ENCODE measurements around the gene FAM89B.
"Not testable (repeated sequence)": the region's sequence is repeated elsewhere in the genome, so short reads cannot be mapped to it uniquely, and the experiment has no call there.

FAM89B gene

DNA sequence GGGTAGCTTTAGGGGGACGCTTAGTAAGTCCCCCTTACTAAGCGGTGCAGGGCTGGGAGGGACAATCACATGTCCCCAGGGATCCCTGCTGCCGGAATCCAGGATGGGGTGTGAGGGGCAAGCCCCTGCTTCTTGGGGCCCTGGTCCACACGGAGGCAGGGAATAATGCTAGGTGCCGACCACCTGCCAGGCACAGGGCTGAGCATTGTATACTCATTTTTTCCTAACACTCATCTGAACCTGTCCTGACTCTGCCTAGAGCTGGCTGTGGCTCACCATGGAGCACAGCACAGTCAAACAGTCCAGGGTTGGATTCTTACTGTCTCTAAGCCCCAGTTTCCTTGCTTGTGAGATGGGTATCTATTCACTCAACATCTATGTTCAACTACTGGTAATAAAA is 12.8 kb upstream of the FAM89B start:
- TF ChIP-seq, protein P1, sequence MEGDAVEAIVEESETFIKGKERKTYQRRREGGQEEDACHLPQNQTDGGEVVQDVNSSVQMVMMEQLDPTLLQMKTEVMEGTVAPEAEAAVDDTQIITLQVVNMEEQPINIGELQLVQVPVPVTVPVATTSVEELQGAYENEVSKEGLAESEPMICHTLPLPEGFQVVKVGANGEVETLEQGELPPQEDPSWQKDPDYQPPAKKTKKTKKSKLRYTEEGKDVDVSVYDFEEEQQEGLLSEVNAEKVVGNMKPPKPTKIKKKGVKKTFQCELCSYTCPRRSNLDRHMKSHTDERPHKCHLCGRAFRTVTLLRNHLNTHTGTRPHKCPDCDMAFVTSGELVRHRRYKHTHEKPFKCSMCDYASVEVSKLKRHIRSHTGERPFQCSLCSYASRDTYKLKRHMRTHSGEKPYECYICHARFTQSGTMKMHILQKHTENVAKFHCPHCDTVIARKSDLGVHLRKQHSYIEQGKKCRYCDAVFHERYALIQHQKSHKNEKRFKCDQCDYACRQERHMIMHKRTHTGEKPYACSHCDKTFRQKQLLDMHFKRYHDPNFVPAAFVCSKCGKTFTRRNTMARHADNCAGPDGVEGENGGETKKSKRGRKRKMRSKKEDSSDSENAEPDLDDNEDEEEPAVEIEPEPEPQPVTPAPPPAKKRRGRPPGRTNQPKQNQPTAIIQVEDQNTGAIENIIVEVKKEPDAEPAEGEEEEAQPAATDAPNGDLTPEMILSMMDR (conservative IDR thresholded peaks at IDR 0.05; ENCODE audit: low read depth, low read length): no peak
- peak; percentile 59 for DNase-seq (ENCODE audit: low read depth)
- H3K4me3 ChIP-seq (ENCODE audit: low read depth, low read length): no peak overlapping the region

DNA sequence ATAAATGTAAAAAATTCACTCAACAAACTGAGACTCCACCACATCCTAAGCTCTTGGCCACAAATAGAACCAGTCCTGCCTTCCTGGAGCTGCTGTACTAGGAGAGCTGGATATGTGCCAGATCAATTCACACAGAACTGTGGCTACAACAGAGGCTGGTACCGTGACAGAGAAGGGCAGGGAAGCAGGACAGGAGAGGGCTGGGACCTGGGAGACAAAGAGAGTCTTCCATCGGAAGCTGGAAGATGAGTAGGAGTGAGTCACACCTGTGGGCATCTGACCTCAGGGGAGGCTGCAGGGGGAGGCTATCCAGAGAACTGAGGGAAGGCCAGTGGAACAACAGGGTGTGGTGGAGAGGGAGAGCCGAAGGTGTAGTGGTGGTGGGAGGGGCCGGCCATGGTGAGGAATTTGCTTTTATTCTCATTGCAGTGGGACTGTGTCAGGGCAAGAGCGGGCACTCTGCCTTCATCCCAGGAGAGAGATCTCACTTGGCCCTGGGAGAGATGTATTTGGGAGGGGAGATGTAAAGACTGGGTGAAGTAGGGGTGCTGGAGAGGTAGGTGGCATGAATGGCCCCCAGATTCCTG is 12.3 kb upstream of the FAM89B start:
- DNase-seq (ENCODE audit: low read depth): peak; percentile 63
- no peak overlapping the region for H3K4me3 ChIP-seq (ENCODE audit: low read depth, low read length)
- TF ChIP-seq, protein P1 (conservative IDR thresholded peaks at IDR 0.05; ENCODE audit: low read depth, low read length): no peak

DNA sequence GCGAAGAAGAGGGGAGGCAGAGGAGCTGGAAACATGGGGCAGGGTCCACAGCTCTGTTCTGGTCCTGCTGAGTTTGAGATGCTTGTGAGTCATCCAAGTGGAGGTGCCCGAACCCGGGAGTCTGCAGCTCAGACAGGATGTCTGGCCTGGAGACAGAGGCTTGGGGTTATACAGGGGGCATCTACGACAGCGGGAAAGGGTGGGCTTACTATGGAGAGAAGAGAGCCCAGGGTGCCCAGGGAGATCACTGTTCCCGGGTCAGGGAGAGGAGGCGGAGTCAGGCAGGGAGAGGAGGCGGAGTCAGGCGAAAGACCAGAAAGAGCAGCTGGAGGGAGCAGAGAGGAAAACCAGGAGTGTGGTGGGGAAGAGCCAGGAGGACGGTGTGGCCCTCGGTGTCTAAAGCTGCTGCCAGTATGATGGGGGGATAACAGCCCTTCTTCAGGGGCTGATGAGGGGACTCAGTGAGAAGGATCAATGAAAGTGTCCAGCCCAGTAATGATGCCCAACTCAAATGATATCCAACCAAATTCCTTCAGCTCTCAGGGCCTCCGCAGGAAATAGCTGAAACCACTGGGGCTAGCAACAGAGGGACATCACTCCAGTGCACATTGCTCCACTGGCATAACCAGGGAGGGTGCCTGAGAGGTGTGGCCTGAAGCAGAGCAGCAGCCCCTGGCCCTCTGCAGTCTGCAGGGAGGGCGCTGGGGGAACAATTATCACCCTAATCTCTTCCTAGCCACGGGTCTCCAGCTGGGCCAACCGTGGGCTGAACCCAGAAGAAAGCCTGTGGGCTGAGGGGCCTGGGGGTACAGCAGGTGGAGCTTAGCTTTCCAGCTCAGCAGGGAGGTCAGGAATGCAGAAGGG is 11.6 kb upstream of the FAM89B start:
- no peak overlapping the region for H3K4me3 ChIP-seq (ENCODE audit: low read depth, low read length)
- TF ChIP-seq, protein P1 (conservative IDR thresholded peaks at IDR 0.05; ENCODE audit: low read depth, low read length): no peak
- peak; percentile 79 for DNase-seq (ENCODE audit: low read depth)

DNA sequence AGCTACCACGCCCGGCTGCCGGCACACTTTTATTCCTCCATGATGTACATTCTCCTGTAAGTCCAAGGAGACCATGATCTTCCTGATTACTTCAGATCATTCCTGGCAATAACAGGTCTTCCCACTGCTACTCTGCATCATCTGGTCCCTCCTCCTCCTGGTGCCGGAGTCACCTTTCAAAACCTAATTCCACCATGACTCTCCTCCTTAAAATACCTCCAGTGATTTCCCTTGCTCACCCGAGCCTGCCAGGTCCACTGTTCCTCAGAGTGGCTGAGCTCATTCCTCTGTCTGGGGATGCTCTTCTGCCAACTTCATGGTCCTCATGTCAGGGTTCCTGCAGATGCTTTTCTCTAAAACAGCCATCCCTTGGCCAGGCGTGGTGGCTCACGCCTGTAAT is 10.3 kb upstream of the FAM89B start:
- no peak for DNase-seq (ENCODE audit: low read depth)
- TF ChIP-seq, protein P1 (conservative IDR thresholded peaks at IDR 0.05; ENCODE audit: low read depth, low read length): no peak

DNA sequence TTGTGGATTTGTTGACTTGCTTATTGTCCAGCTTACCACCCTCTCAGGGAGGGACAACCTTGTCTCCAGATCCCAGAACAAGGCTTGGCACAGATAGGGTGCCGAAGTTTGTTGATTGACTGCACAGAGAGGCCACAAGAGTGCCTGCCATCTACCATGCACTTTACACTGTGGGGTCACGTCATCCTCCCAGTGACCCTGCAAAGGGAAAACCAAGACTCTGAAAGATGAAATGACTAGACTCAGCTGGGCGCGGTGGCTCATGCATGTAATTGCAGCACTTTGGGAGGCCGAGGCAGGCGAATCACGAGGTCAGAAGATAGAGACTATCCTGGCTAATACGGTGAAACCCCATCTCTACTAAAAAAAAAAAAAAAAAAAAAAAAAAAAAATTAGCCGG is 9.6 kb upstream of the FAM89B start:
- no peak overlapping the region for H3K4me3 ChIP-seq (ENCODE audit: low read depth, low read length)
- no peak for DNase-seq (ENCODE audit: low read depth)
- TF ChIP-seq, protein P1 (conservative IDR thresholded peaks at IDR 0.05; ENCODE audit: low read depth, low read length): no peak

More for the DNA sequence above, 10.3 kb upstream of the FAM89B start:
- no peak overlapping the region for H3K4me3 ChIP-seq (ENCODE audit: low read depth, low read length)

DNA sequence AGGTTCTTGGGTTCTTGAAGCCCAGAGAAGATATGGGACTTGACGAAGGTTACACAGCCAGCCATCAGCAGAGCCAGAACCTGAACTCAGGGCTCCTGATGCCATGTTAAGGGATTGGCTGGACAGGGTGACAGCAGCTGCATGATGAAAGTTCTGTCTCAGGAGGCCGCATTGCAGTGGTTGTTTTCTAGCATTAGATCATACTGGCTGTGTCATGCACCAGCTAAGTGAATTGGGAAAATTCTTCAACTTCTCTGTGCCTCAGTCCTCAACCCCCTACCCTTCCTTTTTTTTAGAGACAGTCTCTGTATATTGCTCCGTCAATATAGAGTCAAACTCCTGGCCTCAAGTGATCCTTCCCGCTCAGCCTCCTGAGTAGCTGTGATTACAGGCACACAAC is 8.7 kb upstream of the FAM89B start:
- TF ChIP-seq, protein P1 (conservative IDR thresholded peaks at IDR 0.05; ENCODE audit: low read depth, low read length): no peak
- H3K4me3 ChIP-seq (ENCODE audit: low read depth, low read length): no peak overlapping the region
- no peak for DNase-seq (ENCODE audit: low read depth)

DNA sequence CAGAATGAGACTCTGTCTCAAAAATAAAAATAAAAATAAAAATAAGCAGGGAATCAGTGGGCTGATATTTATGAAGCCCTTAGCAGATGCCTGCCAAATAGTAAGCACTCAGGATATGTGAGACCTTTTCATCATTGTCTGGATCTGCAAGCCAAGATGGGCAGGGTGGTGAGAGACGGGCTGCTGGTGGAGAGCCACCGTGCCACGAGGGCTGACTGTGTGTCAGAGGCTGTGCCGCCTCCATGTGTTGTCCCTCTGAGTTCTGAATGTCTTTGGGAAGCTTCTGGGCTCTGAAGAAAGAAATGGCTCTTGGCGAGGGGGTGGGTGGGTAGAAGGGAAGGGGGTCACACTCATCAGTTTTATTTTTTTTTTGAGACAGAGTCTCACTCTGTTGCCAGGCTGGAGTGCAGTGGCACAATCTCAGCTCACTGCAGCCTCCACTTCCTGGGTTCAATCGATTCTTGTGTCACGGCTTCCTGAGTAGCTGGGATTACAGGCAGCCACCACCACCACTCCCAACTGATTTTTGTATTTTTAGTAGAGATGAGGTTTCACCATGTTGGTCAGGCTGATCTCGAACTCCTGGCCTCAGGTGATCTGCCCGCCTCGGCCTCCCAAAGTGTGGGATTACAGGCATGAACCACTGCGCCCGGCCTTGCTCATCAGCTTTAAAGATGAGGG is 7.3 kb upstream of the FAM89B start:
- DNase-seq (ENCODE audit: low read depth); H3K4me3 ChIP-seq (ENCODE audit: low read depth, low read length): not testable (repeated sequence)

Measured in choroid plexus epithelial cell (primary cell).